Stimulated activated naive CD8-positive, alpha-beta T cell treated with anti-CD3 and anti-CD28 coated beads, Interleukin-15, amount 100 ng/mL, for 72 hours (primary cell): ENCODE data around the gene MED12L.

ENCODE experiments used
- ATAC-seq: fragments of 150-1000 bp; cut with Tn5 transposase; 2 replicates; pipeline ENCODE4 v1.10.0; 2021; ENCODE audit warnings: mild to moderate bottlenecking, moderate library complexity
- DNase-seq, 2 donors: peaks; one replicate each; pipeline ENCODE4 v3.0.0; 2021 to 2022
- H3K27ac Mint-ChIP-seq, 2 donors: one replicate each; pipeline ENCODE4 v1.8.0; 2022; ENCODE audit warnings: mild to moderate bottlenecking in 2 of 2, mixed read lengths in 2 of 2, moderate library complexity in 2 of 2
- H3K27me3 Mint-ChIP-seq: one replicate; pipeline ENCODE4 v1.8.0; 2022; ENCODE audit warnings: mixed read lengths
- H3K4me1 Mint-ChIP-seq: one replicate; pipeline ENCODE4 v1.8.0; 2022; ENCODE audit warnings: mild to moderate bottlenecking, mixed read lengths
- H3K4me3 Mint-ChIP-seq, 2 donors: one replicate each; pipeline ENCODE4 v1.8.0; 2022; ENCODE audit warnings: mild to moderate bottlenecking in 2 of 2, mixed read lengths in 2 of 2, moderate library complexity in 1 of 2
- H3K9me3 Mint-ChIP-seq, 2 donors: one replicate each; pipeline ENCODE4 v1.8.0; 2022; ENCODE audit warnings: mixed read lengths in 2 of 2

The MED12L gene

DNA sequence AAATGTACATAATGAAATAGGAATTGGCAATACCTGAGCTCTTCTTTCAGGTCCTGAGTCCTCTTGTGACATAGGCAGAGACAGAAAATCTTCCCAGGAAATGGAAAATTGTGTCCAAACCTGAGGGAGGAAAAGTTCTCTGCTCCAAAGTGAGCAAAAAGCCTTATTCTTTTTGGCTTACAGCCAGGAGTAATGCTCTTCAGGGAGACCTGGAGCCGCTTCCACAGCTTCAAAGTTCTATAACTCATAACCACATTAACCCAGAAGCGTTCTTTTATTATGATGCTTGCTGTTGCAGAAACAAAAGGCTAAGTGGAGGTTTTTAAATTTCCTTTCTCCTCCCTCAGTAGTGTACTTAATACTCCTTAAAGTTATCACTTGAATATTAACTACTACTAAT lies 374.8 kb downstream of the MED12L start:
- H3K4me1 Mint-ChIP-seq: peaks cover 6% of the 10 kb centered on the region
- DNase-seq (no peak), ATAC-seq (no peak)
- H3K27ac Mint-ChIP-seq: no peak overlapping the region
- no peaks in the 10 kb centered on the region for H3K9me3 Mint-ChIP-seq
- H3K4me3 Mint-ChIP-seq: peak overlapping the region; percentile 8 to 31
- peaks cover 42% of the 10 kb centered on the region for H3K27me3 Mint-ChIP-seq

DNA sequence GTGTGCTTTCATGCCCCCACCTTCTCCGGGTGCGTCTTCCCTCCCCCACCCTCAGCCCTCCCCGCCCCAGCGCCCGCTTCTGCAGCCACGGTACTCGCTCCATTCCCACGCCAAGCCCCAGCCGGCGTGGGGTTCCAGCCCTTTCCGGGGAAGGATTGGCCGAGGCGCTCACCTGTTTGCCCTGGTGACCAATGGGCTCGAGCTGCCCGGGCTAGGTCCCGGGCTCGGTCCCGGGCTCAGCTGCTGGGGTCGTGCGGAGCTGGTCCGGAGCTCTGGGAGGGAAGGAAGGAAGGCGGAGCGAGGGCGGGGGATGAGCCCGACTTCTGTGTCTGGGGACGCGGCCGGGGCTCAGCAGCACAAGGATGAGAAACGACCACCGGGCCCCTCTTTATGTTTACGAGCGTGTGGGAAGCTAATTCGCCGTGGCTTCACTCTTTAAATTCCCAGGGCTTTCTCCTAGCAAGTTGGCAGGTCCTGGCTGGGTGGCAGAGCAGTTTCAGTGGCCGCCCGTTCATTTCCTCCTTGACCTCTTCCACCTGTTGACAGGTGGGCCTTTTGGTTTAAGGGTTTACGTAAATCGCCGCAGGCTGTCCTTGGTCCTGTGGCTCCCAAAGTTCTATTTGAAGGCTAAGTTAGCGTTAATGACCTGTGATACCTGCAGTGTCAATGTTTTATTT lies 375.4 kb downstream of the MED12L start, which contains the start of gene IGSF10:
Gene IGSF10, minus strand, starts transcription at position 288 of the 677 bp plus-strand sequence. CDS start 2,352 bp downstream, outside the sequence.
- Mint-ChIP-seq H3K27ac (peak within 1 kb of the TSS in 1 of 2 donors; percentile 75), H3K9me3 (no peaks in the 10 kb centered on the region), H3K4me1 (peaks cover 6% of the 10 kb centered on the region), H3K4me3 (peak within 1 kb of the TSS; percentile 8 to 31), H3K27me3 (peaks cover 42% of the 10 kb centered on the region)
- DNase-seq (no peak), ATAC-seq (no peak)

GRCh38 chr3:151462278-151462780 lies 376.9 kb downstream of the MED12L start:
- H3K4me1 Mint-ChIP-seq: peaks cover 6% of the 10 kb centered on the region
- no peak for DNase-seq
- no peaks in the 10 kb centered on the region for H3K9me3 Mint-ChIP-seq
- H3K27me3 Mint-ChIP-seq: peaks cover 36% of the 10 kb centered on the region
- no peak overlapping the region for H3K4me3 Mint-ChIP-seq
- no peak overlapping the region for H3K27ac Mint-ChIP-seq
- no peak for ATAC-seq

GRCh38 chr3:151462991-151463390 lies 377.5 kb downstream of the MED12L start:
- no peak overlapping the region for H3K4me3 Mint-ChIP-seq
- no peak overlapping the region for H3K27ac Mint-ChIP-seq
- H3K9me3 Mint-ChIP-seq: no peaks in the 10 kb centered on the region
- DNase-seq (no peak), ATAC-seq (no peak)
- H3K27me3 Mint-ChIP-seq: peaks cover 34% of the 10 kb centered on the region
- peaks cover 6% of the 10 kb centered on the region for H3K4me1 Mint-ChIP-seq

DNA sequence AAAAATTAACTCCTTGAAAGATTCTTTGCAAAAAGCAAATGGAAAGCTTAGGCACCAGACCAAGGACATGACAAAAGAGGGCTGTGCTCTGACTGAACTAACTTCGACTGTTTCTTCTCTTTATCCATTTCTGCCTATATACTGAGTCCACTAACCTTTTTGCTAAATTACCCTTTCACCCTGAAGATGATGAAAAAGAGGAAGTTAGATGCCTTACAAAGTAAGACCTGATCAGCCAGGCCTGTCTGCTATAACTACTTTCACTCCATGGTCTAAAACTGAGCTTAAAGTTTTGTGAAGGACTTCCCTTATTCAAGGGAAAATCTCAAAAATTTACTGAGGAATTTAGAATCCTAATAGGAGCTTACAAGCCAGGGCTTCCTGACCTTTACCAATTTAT lies 381.6 kb downstream of the MED12L start:
- Mint-ChIP-seq H3K9me3 (no peaks in the 10 kb centered on the region), H3K27ac (no peak overlapping the region), H3K4me3 (no peak overlapping the region), H3K4me1 (no peaks in the 10 kb centered on the region), H3K27me3 (peaks cover 12% of the 10 kb centered on the region)
- ATAC-seq: no peak
- DNase-seq: no peak

DNA sequence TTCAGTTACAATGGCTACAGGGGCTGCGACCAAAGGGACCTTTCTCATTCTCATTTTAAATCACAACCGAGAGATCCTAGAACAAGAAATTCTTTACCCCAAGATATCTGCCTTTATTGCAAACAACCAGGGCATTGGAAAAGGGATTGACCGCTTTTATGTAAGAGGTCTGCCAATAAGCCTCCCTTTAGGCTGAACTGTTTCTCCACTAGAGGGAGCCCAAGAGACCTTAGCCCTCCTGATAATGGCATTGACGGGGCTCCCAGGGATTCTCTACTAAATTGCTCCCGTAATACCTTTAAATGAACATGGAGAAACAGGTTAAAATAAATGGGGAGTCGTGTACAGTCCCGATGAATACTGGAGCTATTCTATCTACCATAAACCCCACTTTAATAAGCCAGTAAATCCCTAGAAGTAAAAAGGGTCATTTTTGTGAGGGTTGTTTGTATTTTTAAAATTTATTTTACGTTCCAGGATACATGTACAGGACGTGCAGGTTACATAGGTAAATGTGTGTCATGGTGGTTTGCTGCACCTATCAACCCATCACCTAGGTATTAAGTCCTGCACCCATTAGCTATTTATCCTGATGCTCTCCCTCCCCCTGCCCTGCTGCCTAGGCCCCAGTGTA lies 382.9 kb downstream of the MED12L start:
- H3K9me3 Mint-ChIP-seq: no peaks in the 10 kb centered on the region
- H3K4me3 Mint-ChIP-seq: no peak overlapping the region
- DNase-seq (peak; percentile 15 to 36), ATAC-seq (peak; percentile 68)
- peaks cover 8% of the 10 kb centered on the region for H3K27me3 Mint-ChIP-seq
- H3K4me1 Mint-ChIP-seq: no peaks in the 10 kb centered on the region
- no peak overlapping the region for H3K27ac Mint-ChIP-seq

DNA sequence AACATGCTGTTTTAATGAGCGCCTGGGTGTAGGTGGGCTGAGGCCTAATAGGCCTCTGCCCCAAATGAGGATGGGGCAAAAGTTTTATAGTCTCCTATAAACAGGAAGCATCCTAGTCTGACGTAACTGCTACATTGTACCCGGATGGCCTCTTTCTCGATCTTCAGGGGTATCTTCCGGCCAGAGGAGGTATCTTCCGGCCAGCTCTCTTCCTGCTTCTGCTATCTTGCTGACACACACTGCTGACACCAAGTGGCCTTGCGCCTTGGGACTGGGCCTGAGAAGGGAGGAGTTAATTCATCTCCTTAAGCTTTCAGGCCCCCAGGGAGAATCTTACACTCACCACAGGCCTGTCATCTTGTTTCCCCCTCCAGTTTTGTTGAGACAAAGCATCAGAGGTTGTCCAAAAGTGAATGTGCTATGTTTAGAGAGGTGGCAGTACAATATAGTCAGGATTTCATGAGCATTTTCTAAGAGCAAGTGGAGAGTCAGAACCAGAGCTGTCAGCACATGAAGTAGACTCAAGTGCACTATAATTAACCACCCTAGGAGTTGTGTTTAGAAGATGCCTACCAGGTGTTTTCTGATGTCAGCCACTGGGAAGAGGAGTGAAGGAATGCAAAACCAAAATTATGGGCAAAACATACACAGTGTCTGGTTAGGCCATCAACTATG lies 391.0 kb downstream of the MED12L start:
- Mint-ChIP-seq H3K27ac (peak overlapping the region in 1 of 2 donors; percentile 70), H3K4me1 (no peaks in the 10 kb centered on the region), H3K9me3 (peaks cover 0 to under 1% of the 10 kb centered on the region in 2 donors), H3K4me3 (no peak overlapping the region), H3K27me3 (peaks cover 7% of the 10 kb centered on the region)
- ATAC-seq: no peak
- no peak for DNase-seq

GRCh38 chr3:151477591-151478334 lies 392.3 kb downstream of the MED12L start:
- H3K4me3 Mint-ChIP-seq: no peak overlapping the region
- ATAC-seq (no peak), DNase-seq (no peak)
- no peak overlapping the region for H3K27ac Mint-ChIP-seq
- H3K9me3 Mint-ChIP-seq: peaks cover 9 to 13% of the 10 kb centered on the region in 2 donors
- no peaks in the 10 kb centered on the region for H3K4me1 Mint-ChIP-seq
- peaks cover 7% of the 10 kb centered on the region for H3K27me3 Mint-ChIP-seq

- Mint-ChIP-seq H3K4me1 (no peaks in the 10 kb centered on the region), H3K4me3 (no peak overlapping the region), H3K27ac (no peak overlapping the region), H3K9me3 (peaks cover 9 to 13% of the 10 kb centered on the region in 2 donors), H3K27me3 (peaks cover 7% of the 10 kb centered on the region)
- ATAC-seq: no peak
- no peak for DNase-seq
Measured at GRCh38 chr3:151478335-151478697, 392.9 kb downstream of the MED12L start.

DNA sequence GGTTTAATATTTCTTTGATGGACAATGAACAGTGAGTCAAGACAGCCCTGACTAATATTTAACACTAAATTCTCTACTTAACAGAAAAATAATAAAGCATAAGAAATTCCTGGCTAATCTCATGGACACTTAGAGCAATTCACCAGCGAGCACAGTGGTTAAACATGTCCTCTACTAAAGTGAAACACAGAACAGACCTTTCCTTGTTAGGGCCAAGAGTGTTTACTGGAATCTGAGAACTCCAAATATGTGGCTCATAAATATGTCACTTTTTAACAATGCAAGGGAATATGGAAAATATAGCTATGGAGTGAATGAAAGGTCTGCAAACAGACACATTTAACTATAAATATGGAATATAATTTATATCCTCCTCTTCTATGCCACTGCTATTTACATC lies 394.0 kb downstream of the MED12L start:
- peaks cover 7% of the 10 kb centered on the region for H3K27me3 Mint-ChIP-seq
- H3K9me3 Mint-ChIP-seq: peaks cover 9 to 13% of the 10 kb centered on the region in 2 donors
- H3K4me3 Mint-ChIP-seq: no peak overlapping the region
- H3K4me1 Mint-ChIP-seq: no peaks in the 10 kb centered on the region
- no peak overlapping the region for H3K27ac Mint-ChIP-seq
- ATAC-seq (no peak), DNase-seq (no peak)

GRCh38 chr3:151480492-151480891 lies 395.0 kb downstream of the MED12L start:
- H3K9me3 Mint-ChIP-seq: peaks cover 9 to 21% of the 10 kb centered on the region in 2 donors
- no peak overlapping the region for H3K27ac Mint-ChIP-seq
- DNase-seq (no peak), ATAC-seq (no peak)
- H3K4me1 Mint-ChIP-seq: no peaks in the 10 kb centered on the region
- peaks cover 7% of the 10 kb centered on the region for H3K27me3 Mint-ChIP-seq
- H3K4me3 Mint-ChIP-seq: no peak overlapping the region

GRCh38 chr3:151483488-151483887 lies 398.0 kb downstream of the MED12L start:
- Mint-ChIP-seq H3K4me3 (no peak overlapping the region), H3K27ac (no peak overlapping the region), H3K9me3 (peaks cover 9 to 21% of the 10 kb centered on the region in 2 donors), H3K27me3 (peaks cover 2% of the 10 kb centered on the region), H3K4me1 (no peaks in the 10 kb centered on the region)
- DNase-seq (no peak), ATAC-seq (no peak)

DNA sequence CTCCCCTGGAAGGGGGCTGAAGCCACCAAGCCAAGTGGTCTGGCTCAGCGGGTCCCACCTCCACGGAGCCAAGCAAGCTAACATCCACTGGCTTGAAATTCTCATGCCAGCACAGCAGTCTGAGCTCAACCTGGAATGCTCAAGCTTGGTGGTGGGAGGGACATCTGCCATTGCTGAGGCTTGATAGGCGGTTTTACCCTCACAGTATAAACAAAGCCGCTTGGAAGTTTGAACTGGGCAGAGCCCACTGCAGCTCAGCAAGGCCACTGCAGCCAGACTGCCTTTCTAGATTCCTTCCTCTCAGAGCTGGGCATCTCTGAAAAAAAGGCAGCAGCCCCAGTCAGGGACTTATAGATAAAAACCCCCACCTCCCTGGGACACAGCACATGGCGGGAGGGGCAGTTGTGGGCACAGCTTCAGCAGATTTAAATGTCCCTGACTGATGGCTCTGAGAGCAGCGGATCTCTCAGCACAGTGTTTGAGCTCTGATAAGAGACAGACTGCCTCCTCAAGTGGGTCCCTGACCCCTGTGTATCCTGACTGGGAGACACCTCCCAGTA lies 398.6 kb downstream of the MED12L start:
- H3K4me3 Mint-ChIP-seq: no peak overlapping the region
- ATAC-seq (no peak), DNase-seq (no peak)
- H3K27ac Mint-ChIP-seq: no peak overlapping the region
- peaks cover 9 to 21% of the 10 kb centered on the region in 2 donors for H3K9me3 Mint-ChIP-seq
- H3K4me1 Mint-ChIP-seq: no peaks in the 10 kb centered on the region
- H3K27me3 Mint-ChIP-seq: no peaks in the 10 kb centered on the region
